GM23248 (cell line): ENCODE results near the gene PABPN1L. TPM values are rescaled to one million over a fixed set of nuclear protein-coding genes. Genes with fewer than 3 reads are reported as not detected.

Experiments
- DNase-seq: peaks from one replicate; pipeline ENCODE4 v3.0.0-alpha.2; 2015
- H2AFZ ChIP-seq: fragments of 200-600 bp; sonication (generic); 2 replicates; pipeline ENCODE4 v1.6.1; 2016; ENCODE audit warnings: antibody characterized with exemption
- H3F3A ChIP-seq: fragments of 200-600 bp; sonication (generic); 2 replicates; pipeline ENCODE4 v1.6.1; 2016; ENCODE audit warnings: mild to moderate bottlenecking, antibody characterized with exemption, mixed run types; ENCODE audit not compliant: insufficient read depth
- H3K27ac ChIP-seq: fragments of 200-600 bp; sonication (generic); 2 replicates; pipeline ENCODE4 v1.5.1; 2016; ENCODE audit warnings: mild to moderate bottlenecking
- H3K27me3 ChIP-seq: fragments of 200-600 bp; sonication (generic); replicated peaks from 2 replicates; pipeline ENCODE4 v1.6.1; 2016; ENCODE audit warnings: mild to moderate bottlenecking; ENCODE audit not compliant: insufficient read depth
- H3K36me3 ChIP-seq: fragments of 200-600 bp; sonication (generic); 2 replicates; pipeline ENCODE4 v1.6.1; 2016; ENCODE audit warnings: low read depth, mild to moderate bottlenecking
- H3K4me1 ChIP-seq: fragments of 200-600 bp; sonication (generic); 2 replicates; pipeline ENCODE4 v1.6.1; 2016; ENCODE audit warnings: mild to moderate bottlenecking; ENCODE audit not compliant: insufficient read depth
- H3K4me2 ChIP-seq: fragments of 200-600 bp; sonication (generic); one replicate; pipeline ENCODE4 v1.6.1; 2016; ENCODE audit warnings: mild to moderate bottlenecking; ENCODE audit not compliant: unreplicated experiment
- H3K4me3 ChIP-seq: fragments of 200-600 bp; sonication (generic); 2 replicates; pipeline ENCODE4 v1.5.1; 2016; ENCODE audit warnings: mild to moderate bottlenecking
- H3K79me2 ChIP-seq: fragments of 200-600 bp; sonication (generic); 2 replicates; pipeline ENCODE4 v1.6.1; 2016; ENCODE audit warnings: mild to moderate bottlenecking; ENCODE audit not compliant: insufficient read depth
- H3K9ac ChIP-seq: fragments of 200-600 bp; sonication (generic); 2 replicates; pipeline ENCODE4 v1.6.1; 2016; ENCODE audit warnings: mild to moderate bottlenecking
- H3K9me2 ChIP-seq: fragments of 200-600 bp; sonication (generic); 2 replicates; pipeline ENCODE4 v1.6.1; 2016; ENCODE audit warnings: mixed run types, mild to moderate bottlenecking, moderate library complexity; ENCODE audit not compliant: insufficient read depth
- H3K9me3 ChIP-seq: fragments of 200-600 bp; sonication (generic); one replicate; pipeline ENCODE4 v1.6.1; 2017; ENCODE audit warnings: low read depth
- H4K20me1 ChIP-seq: fragments of 200-600 bp; sonication (generic); 2 replicates; pipeline ENCODE4 v1.6.0; 2016; ENCODE audit not compliant: insufficient read depth
- EZH2 ChIP-seq: fragments of 200-600 bp; sonication (generic); IDR thresholded peaks from 2 replicates; pipeline ENCODE4 v1.6.1; 2018; ENCODE audit warnings: antibody characterized with exemption, mild to moderate bottlenecking; ENCODE audit not compliant: insufficient read depth, poor library complexity, severe bottlenecking
- EZH2phosphoT487 ChIP-seq: fragments of 200-600 bp; sonication (generic); IDR thresholded peaks from 2 replicates; pipeline ENCODE4 v1.6.1; 2018; ENCODE audit warnings: antibody characterized with exemption, moderate library complexity, mild to moderate bottlenecking, low read depth; ENCODE audit not compliant: insufficient read depth
- WGBS, 2 experiments: methylation state at CpG; one replicate each; pipeline ENCODE4 v1.1.6; 2015 to 2017; ENCODE audit warnings: low lambda C conversion rate in 2 of 2, low coverage in 1 of 2; ENCODE audit errors: missing lambda C conversion rate in 2 of 2; 5-methylcytosine and 5-hydroxymethylcytosine counted together
- in situ Hi-C: fragments of 300-500 bp; cut with MboI; formaldehyde crosslinking; loops from 2 replicates; pipeline ENCODE4 v1.15.0; 2020
- polyA plus RNA-seq: library from polyadenylated mRNA; unstranded; fragments of >200 nt; fragmentation: Nextera tagmentation; extraction: Ambion mirVana; gene quantifications from 2 replicates; pipeline ENCODE4 v1.2.1, GENCODE V29; 2016
- total RNA-seq: library from RNA; depleted of rRNA; stranded (reverse); fragments of >200 nt; shearing (Covaris generic); gene quantifications from 2 replicates; pipeline ENCODE4 v1.2.3, GENCODE V29; 2014

The PABPN1L gene
- total and polyA plus RNA-seq, 2 experiments from 2014 or later: not detected

- Histone ChIP-seq H3K27ac (no peak overlapping the region), H3K27me3 (no peaks in the 10 kb centered on the region), H3K4me1 (no peaks in the 10 kb centered on the region), H2AFZ (no peak overlapping the region), H3K4me3 (no peak overlapping the region), H3K9me3 (no peaks in the 10 kb centered on the region), H3K9ac (no peak overlapping the region), H3F3A (no peaks in the 10 kb centered on the region), H3K79me2 (no peaks in the 10 kb centered on the region), H4K20me1 (no peaks in the 10 kb centered on the region), H3K9me2 (no peaks in the 10 kb centered on the region), H3K36me3 (no peaks in the 10 kb centered on the region), H3K4me2 (no peak overlapping the region)
- in situ Hi-C loops: no loop called here
- TF ChIP-seq EZH2: no peak
- TF ChIP-seq EZH2phosphoT487: no peak
- DNase-seq: no peak
- 87 to 90% methylated on average over 36 to 41 of the region's 46 CpGs for WGBS, 2 experiments
These were observed 14.7 kb upstream of the PABPN1L start for GRCh38 chr16:88881007-88881615.

GRCh38 chr16:88880226-88881006, 14.0 kb upstream of the PABPN1L start:
- Histone ChIP-seq H3K4me3 (no peak overlapping the region), H4K20me1 (no peaks in the 10 kb centered on the region), H3K9me2 (no peaks in the 10 kb centered on the region), H3K79me2 (no peaks in the 10 kb centered on the region), H3K27me3 (no peaks in the 10 kb centered on the region), H3F3A (no peaks in the 10 kb centered on the region), H3K9ac (no peak overlapping the region), H3K4me1 (no peaks in the 10 kb centered on the region), H2AFZ (no peak overlapping the region), H3K9me3 (no peaks in the 10 kb centered on the region), H3K36me3 (no peaks in the 10 kb centered on the region), H3K4me2 (no peak overlapping the region), H3K27ac (no peak overlapping the region)
- in situ Hi-C loops: no loop called here
- TF ChIP-seq EZH2phosphoT487: no peak
- TF ChIP-seq EZH2: no peak
- 87 to 88% methylated on average over 34 to 35 of the region's 36 CpGs for WGBS, 2 experiments
- DNase-seq: no peak

- 78 to 83% methylated on average over 7 to 11 of the region's 11 CpGs for WGBS, 2 experiments
- no peak for DNase-seq
- no peaks in the 10 kb centered on the region for H3K9me3 ChIP-seq
These were observed 13.3 kb upstream of the PABPN1L start for GRCh38 chr16:88879788-88880055.

GRCh38 chr16:88878967-88879787, 12.7 kb upstream of the PABPN1L start:
- H3K36me3 ChIP-seq: no peaks in the 10 kb centered on the region
- no peaks in the 10 kb centered on the region for H3K9me3 ChIP-seq
- in situ Hi-C loops: no loop called here
- no peak overlapping the region for H3K4me2 ChIP-seq
- H3K4me1 ChIP-seq: no peaks in the 10 kb centered on the region
- no peaks in the 10 kb centered on the region for H3F3A ChIP-seq
- H2AFZ ChIP-seq: no peak overlapping the region
- no peak overlapping the region for H3K27ac ChIP-seq
- DNase-seq: no peak
- no peak overlapping the region for H3K9ac ChIP-seq
- no peaks in the 10 kb centered on the region for H4K20me1 ChIP-seq
- H3K27me3 ChIP-seq: no peaks in the 10 kb centered on the region
- H3K79me2 ChIP-seq: no peaks in the 10 kb centered on the region
- TF ChIP-seq EZH2phosphoT487 (no peak), EZH2 (no peak)
- H3K9me2 ChIP-seq: no peaks in the 10 kb centered on the region
- 84 to 87% methylated on average over 29 to 45 of the region's 45 CpGs for WGBS, 2 experiments
- H3K4me3 ChIP-seq: no peak overlapping the region

More at GRCh38 chr16:88879788-88880055, 13.3 kb upstream of the PABPN1L start:
- Histone ChIP-seq H3K9ac (no peak overlapping the region), H3K36me3 (no peaks in the 10 kb centered on the region), H3K4me2 (no peak overlapping the region), H3K4me3 (no peak overlapping the region), H3K9me2 (no peaks in the 10 kb centered on the region), H3K79me2 (no peaks in the 10 kb centered on the region), H4K20me1 (no peaks in the 10 kb centered on the region), H3F3A (no peaks in the 10 kb centered on the region), H2AFZ (no peak overlapping the region), H3K27me3 (no peaks in the 10 kb centered on the region), H3K4me1 (no peaks in the 10 kb centered on the region), H3K27ac (no peak overlapping the region)
- in situ Hi-C loops: no loop called here
- TF ChIP-seq EZH2 (no peak), EZH2phosphoT487 (no peak)
